Epithelial cell of prostate (primary cell): ENCODE results near the gene PAK1.

Experiments
- DNase-seq: peaks from one replicate; pipeline ENCODE4 v3.0.0-alpha.2; 2011; ENCODE audit warnings: low read depth, low spot score
- H3K27ac ChIP-seq: fragments of 450-650 bp; 2 replicates; pipeline ENCODE4 v1.5.1; 2017; ENCODE audit warnings: mild to moderate bottlenecking

Gene PAK1

DNA sequence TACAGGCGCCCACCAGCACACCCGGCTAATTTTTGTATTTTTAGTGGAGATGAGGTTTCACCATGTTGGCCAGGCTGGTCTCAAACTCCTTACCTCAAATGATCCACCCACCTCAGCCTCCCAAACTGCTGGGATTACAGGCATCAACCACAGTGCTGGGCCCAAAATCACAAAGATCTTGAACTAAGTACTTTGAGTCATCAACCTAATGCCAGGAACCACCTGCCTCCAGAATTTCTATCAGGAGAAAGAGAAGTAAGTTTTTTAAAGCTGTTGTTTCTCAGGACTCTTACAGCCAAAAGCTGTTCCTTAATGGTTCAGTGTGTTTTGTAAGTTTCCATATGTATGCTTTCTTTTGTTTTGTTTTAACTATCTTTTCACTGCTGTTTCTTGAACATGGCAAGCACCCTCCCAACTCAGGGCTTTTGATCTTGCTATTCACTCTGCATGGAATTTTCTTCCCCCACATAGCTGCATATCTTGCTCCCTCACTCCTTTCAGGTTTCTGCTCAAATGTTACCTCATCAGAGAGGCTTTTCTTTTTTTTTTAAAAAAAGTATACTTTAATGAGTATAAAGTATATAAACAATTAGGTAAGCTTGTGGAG lies 6.0 kb upstream of the PAK1 start:
- no peak for DNase-seq

DNA sequence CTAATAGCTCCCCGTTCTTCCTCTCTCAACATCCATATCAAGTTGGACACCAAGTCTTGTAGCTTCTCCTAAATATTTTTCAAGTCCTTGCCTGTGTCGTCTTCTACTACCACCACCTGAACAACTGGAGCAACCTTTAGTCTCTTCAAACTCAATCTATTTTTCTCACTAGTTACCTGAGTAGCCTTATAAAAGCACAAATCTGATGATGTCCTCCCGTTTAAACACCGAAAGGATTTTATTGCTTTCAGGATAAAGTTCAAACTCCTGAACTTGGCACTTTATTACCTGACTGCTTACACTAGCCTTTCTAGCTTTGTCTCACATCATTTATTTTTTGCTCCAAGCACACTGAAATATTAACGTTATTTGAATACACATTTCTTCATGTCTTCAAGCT lies 1.3 kb upstream of the PAK1 start:
- DNase-seq = no peak
- H3K27ac ChIP-seq = peak overlapping the region; percentile 45

More for the DNA sequence above, 6.0 kb upstream of the PAK1 start:
- H3K27ac ChIP-seq = no peak overlapping the region

DNA sequence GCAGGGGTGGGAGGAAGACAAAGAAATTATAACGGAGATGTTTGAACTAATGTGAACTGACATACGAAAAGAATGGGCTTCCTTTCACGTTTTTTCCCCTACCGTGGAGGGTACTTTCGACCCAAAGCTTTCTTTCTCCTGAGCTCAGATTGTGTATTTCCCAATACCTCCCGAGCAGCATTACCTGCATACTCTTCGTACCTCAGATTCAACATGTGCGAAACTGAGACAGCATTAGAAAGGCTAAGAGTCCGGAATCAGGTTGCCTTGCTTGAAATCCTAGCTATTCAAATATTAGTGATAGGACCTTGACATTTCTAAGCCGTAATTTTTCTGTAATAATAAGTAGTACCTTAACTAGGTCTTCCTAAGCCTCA lies 778 bp upstream of the PAK1 start:
- peak overlapping the region; percentile 45 for H3K27ac ChIP-seq

DNA sequence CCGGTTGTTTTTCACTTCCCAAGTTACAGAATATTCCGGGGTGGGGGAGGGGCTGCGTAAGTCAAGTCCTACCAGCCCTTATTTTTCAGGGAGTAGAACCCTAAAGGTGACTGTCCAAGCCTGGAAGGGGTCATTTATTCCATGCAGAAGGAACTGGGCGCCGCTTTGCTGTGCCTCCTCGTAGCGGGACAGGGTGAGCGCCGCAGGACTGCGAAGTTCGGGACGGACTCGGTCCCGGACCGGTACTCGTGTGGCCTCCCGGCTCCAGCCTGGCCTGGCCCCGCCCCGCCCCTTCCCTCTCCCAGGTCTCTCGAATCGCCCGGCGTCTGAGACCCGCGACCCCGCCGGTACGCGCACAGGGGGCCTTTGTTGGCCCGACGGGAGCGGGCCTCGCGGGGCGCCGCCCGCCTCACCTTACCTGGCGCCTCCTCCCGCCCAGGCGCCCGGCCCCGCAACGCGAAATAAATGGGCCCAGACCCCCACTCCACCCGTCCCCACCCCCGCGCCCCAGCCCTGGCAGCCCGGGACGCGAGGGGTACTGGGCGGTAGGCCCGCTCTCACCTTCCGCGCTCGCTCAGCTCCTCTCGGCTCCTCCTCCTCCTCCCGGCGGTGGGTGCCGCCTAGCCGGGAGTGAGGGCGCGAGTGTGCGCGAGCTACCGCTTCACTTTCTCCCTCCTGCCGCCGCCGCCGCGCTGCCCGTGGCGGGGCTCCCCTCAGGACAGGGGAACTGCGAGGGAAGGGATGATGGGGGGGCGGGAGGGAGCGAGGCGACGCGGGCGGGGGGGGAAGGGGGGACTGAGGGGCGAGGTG lies 698 bp downstream of the PAK1 start:
- peak overlapping the region; percentile 45 for H3K27ac ChIP-seq

More for the DNA sequence above, 778 bp upstream of the PAK1 start:
- no peak for DNase-seq

DNA sequence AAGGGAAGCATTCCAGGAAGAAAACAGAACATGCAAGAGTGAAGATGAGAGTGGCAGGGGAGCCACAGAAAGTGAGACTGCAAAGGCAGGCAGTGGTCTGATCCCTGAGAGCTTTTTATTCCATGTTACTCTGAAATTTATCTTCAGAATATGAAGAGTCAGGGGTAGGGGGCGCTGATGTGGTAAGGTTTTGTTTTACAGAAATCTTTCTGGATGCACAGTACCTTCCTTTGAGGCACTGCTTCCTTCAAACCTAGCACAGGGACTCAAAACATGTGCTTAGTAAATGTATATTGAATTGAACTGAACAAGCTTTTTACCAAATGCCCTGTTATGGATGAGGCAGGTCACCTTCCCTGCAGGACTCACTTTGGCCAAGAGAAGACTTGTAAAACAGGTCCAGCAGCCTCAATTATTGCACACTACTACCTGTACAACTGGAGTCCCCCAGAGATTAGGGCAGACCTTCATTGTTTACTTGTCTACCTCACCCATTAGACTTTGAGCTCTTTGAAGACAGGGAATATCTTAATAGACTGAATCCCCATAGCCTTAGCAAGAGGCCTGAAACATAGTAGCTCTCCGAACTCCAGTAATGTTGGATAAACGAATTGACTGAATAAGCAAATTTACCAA lies 2.2 kb downstream of the PAK1 start:
- DNase-seq = no peak
- no peak overlapping the region for H3K27ac ChIP-seq

More for the DNA sequence above, 698 bp downstream of the PAK1 start:
- no peak for DNase-seq

DNA sequence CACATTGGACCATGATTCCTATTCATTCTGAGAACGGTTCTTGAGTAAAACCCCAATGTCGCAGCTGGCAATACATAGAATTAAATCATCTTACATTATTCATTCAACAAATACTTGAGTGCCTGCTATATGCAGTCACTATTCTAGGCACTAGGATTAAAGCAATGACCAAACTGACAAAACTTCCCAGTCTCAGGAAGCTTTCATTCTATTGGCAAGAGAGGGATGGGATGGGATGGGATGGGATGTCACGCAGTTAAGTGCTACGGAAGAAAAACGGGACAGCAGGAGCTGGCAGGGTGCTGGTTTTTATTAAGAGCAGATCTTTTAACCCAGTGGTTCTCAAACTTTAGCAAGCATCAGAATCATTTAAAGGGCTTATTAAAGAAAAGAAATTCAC lies 2.9 kb downstream of the PAK1 start:
- no peak for DNase-seq
- H3K27ac ChIP-seq = no peak overlapping the region

DNA sequence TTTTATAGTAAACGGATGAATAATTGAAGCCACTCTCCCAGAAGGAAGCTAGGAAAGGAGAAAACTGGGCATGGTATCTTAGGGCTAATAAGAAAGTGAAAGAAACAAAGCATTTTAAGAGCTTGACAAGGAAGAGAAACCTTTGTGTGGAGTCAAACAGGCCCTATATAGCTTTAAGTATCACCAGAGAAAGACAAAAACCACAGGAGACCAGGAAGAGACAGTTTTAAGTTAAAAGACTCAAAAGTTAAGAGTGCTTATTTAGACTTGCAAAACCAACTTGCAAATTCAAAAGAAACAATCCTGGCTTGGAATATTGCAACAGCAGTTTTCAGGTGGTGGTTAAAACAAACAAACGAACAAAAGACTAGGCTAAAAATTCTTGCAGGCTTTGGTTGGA lies 3.4 kb downstream of the PAK1 start:
- H3K27ac ChIP-seq = no peak overlapping the region
- no peak for DNase-seq

DNA sequence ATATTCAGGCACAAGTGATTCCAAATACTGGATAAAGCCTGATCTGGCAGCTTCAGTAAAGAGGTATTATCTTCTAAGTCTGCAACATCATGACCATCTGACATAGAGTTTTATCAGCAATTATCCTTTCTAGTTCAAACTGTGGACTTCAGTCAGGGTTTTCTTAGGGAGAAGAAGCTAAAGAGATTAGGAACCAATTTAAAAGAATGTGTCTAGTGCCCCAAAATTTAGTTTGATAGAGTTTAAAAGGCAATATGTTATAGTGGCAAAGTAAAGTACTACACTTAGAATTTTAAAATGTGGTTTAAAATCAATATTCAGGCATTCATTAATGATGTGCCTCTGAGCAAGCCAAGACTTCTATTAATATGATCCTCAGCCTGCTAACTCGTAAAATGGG lies 5.4 kb downstream of the PAK1 start:
- H3K27ac ChIP-seq = no peak overlapping the region
- DNase-seq = no peak

DNA sequence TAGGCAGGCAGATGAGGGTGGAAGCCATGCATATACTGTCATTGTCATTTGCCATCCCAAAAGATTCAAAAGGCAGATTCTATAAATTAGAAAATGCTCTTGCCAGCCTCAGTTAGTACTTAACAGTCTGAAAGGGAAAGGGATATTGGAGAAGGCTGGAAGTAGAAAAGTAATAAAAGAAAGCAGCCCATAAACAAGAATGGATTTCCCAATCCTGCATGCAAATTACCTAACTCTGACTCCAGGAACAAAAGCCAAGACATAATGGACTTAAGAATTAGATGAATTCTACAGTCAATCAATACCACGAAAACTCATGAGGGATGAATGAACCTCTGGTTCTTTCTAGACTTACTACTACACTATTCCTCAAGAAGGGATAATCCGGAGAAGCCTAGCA lies 5.9 kb downstream of the PAK1 start:
- DNase-seq = no peak
- no peak overlapping the region for H3K27ac ChIP-seq

DNA sequence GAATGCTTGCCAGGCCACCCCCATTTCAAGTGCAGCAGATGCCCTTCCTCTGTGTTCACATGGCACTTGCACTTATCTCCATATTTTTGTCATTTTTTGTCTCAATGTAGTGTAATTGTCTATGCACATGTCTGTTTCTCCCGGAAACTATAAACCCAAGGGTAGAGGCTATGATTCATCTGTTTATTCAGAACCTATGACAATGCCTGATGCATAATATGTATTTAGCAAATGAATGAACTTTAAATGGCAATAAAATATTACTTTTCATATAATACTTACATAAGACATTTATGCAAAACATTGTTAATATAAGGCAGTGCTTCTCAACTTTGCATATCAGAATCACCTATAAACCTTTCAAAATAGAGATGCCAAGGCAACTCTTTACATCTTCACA lies 6.7 kb downstream of the PAK1 start:
- DNase-seq = no peak
- H3K27ac ChIP-seq = no peak overlapping the region

DNA sequence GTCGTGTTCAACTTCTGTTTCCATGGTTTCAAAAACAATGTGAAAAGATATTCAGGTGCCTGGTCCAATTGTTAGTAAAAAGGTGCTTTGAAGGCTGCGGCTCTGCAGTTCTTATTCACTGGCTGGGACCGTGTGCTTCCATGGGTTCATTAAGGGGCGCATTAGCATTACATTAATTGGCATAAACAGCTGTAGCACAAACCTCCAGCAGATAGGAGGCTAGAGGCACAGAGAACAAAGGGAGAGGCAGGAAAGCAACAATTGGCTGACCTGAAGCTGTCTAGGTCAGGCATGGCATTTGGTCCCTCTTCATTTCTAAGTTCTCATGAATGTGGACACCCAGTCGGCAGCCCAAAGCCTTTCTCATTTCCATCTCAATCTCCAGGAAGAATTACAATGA lies 16.6 kb downstream of the PAK1 start:
- DNase-seq = no peak
- no peak overlapping the region for H3K27ac ChIP-seq

DNA sequence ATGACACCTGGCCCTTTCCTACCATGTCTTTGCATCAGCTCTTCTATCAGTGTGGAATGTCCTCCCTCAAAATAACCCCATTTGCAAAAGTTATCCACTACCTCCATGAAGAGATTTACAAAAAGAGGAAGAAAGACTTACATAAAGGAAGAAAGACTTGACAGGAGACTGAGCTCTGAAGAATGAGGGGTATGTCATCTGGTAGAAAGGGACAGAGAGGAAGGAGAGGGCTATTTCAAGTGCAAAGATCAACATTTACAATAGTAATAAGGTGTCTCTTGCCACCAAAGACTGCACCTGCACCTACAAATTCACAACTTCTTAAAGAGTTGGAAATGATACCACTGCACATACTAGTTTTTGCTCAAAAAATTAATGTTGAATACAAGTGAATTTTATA lies 18.2 kb downstream of the PAK1 start:
- H3K27ac ChIP-seq = no peak overlapping the region
- DNase-seq = no peak

DNA sequence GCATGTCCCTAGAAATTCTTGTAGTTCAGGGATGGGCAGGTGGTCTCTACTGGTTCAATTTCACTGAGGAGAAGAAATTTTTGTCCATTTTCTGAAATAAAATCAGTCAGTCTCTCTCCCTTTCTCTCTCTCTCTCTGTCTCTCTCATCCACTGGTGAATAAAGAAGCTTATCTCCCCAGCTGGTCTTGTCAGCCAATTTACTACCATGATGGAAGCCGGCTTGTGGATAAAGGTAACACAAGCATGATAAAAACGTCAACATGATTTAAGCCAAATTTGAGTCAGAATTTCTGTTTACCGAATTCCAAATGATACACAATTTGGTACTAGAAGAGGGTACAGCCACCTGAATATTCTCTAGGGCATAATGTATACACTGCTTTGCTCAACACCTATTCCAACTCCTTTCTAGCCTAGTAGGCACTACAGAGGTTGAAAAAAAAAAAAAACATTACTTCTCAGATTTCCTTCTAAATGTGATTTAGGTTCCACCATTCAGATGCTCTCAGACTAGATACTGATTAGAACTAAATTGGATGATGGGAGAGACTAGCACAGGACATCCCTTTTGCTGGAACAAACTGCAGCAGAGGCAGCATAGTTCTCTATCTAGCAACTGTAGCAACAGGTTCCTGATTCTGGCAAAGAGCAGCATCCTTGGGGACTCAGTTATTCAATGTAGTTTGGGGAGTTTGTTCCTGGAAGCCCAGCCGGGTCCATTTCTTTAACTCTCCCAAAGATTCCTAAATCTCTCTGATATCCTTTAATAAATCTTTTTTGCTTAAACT lies 18.8 kb downstream of the PAK1 start:
- DNase-seq = no peak
- H3K27ac ChIP-seq = no peak overlapping the region

DNA sequence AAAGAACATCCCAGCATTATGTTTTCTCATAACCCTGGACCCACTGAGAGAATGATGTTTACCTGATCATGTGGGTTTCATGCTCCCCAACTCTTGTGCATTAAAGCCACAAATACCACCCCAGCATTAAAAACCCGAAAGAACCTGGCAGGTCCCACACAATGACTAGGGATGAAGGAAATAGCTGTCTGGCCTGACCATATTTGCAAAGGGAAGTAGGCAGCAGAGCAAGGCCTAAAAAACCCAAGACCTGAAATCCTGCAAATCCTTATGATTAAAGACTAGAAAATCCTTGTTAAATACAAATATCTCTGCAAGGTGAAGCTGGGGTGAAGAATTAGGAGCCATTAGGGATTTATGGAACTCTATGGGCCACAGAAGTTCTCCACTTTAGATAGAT lies 23.7 kb downstream of the PAK1 start:
- no peak overlapping the region for H3K27ac ChIP-seq
- no peak for DNase-seq

DNA sequence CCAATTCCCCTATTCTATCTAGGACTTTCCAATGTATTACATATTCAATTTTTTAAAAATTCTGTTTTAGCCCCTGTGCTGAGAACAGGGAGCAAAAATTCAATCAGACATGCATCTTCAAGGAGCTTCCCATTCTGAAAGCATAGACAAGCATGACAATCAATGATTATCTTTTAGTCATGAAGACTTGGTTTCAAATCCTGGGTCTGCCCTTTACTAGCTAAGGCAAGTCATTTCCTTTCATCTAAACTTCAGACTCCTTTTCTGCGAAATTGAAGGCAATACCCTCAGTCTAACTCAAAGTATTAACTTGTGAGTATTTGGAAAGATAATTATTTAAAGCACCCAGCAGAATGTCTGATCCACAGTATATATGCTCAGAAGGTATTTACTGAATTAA lies 24.1 kb downstream of the PAK1 start:
- no peak overlapping the region for H3K27ac ChIP-seq
- no peak for DNase-seq

DNA sequence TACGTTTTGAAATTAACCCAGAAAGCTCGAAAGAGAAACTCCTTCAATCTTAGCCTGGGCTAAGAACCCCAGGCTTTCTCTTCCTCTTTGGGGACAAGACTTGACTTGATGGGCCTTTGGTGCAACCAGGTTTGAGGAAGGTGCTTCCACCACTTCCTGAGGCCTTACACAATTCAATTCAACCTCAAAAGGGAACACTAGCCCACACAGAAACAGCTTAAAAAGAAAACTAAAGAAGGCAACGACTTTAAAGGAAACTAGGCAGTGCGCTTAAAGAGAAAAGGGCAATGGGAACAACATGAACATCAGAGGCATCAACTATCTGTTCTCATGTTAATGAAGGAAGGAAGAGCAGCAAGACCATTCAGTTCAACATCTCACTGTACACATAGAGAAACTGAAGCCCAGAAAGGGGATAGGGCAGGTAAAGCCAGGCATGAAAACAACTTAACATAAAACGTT lies 24.8 kb downstream of the PAK1 start:
- H3K27ac ChIP-seq = no peak overlapping the region
- no peak for DNase-seq

DNA sequence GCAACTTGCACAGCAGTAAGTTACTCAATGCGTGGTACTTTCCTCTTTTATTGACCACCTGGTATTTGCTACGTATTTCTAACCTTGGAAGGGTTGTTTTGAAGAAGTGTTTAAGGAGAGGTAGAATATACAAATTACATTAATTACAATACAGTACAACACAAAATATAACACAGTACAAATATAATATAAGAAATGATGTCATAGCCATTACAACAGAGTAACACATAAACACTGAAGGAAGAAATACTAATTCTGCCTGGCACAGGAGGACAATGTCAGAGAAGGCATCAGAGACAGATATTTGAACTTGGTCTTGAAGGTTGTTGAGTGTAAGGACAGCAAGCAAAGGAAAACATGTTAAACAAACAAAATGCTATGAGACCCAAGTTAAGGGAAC lies 25.6 kb downstream of the PAK1 start:
- no peak for DNase-seq
- no peak overlapping the region for H3K27ac ChIP-seq

DNA sequence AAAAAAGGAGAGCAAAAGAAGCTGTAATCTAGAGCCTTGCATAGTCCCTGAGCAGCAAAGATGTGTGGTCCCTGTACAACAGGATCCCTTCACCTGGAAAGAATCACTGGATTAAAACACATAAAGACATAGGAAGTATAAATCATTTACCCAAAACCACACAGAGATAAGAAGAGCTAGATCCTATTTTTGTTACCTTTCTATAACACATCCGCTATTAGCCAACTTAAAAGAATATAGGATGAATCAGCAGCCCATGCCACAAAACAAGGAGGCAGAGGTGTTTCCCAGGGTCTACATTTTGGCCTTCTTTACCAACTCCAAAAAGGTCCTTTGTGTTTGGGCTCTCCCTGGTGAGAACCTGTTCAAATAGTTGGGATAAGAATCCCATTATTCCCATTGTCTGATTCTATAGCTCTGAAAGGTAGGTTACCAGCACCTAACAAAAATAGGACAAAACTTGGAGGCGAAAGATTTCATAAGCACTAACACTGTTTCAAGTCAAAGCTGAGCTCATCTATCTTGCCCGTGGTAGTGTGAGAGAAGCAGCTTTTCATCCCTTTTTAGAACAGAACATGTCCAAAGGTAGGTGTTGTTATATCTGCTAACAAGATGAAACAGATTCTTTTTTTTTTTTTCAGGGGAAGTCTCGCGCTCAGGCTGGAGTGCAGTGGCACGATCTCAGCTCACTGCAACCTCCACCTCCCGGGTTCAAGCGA lies 26.8 kb downstream of the PAK1 start:
- no peak overlapping the region for H3K27ac ChIP-seq
- DNase-seq = no peak

DNA sequence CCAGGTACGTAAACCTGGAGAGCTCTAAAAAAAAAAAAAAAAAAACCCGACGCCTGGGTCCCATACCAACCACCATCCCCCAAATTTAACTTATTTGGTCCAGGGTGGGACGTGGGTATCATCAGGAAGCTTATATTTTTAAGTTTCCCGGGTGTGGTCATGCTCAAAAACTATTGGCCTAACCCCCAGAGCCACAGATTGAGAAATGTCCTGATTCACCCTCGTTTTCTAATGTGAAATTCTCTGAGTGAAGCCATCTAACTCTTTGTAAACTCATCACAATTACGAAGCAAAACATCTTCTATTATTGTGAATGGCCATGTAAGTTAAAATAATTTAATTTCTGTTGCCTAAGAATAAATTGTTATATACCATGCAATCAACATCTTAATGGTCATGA lies 29.6 kb downstream of the PAK1 start:
- no peak for DNase-seq
- H3K27ac ChIP-seq = no peak overlapping the region

DNA sequence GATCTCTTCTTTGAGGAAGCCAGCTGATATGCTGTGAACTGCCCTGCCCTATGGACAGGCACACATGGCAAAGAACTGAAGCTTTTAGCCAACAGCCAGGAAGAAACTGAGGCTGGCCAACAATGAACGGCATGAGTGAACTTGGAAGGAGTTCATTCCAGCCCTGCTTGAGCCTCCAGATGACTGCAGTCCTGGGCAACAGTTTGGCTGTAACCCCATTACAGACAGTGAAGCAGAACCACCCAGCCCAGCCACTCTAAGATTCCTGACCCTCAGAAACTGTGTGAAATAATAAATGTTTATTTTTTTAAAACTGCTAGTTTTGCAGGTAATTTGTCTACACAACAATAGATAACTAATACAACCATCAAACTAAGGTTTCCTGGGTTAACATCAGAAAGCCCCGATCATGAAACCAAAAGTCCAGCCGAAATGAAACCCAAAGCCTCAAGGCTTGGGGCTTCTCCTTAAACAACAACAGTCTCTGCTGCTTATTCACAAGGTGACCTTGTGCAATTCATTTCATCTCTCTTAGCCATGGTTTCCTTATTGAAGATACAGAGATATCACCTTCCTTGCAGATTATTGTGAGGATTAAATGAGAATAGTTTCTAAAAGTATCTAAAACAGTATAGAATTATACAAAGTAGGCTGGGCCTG lies 31.4 kb downstream of the PAK1 start:
- no peak for DNase-seq

More for the DNA sequence above, 31.4 kb downstream of the PAK1 start:
- H3K27ac ChIP-seq = no peak overlapping the region
